Left cardiac atrium (tissue), 4 donors: ENCODE measurements around the gene UNC93B1. TPM values are rescaled to one million over a fixed set of nuclear protein-coding genes. Genes with fewer than 3 reads are reported as not detected.

Experiments used
- ATAC-seq, 2 donors: fragments of 200-7000 bp; cut with Tn5 transposase; one replicate each; pipeline ENCODE4 v1.9.1; 2020; ENCODE audit warnings: mild to moderate bottlenecking in 2 of 2, moderate library complexity in 2 of 2
- DNase-seq: peaks from one replicate; pipeline ENCODE4 v3.0.0-alpha.2; 2020
- intact Hi-C, 2 donors: fragments of 100-400 bp; cut with DNase I; formaldehyde crosslinking; loops; one replicate each; pipeline versions ENCODE4 v1.14.1 to v1.15.1; 2022 to 2023
- total RNA-seq, 2 donors: library from RNA; stranded (reverse); fragmentation: NEBNext Ultra II Directional; extraction: Animal tissue kit (Norgen Biotek cat#: 25700); gene quantifications; one replicate each; pipeline ENCODE4 v1.2.1, GENCODE V29; 2021
- donor health status: DM: no; HTN: yes; CAD: no.
- donor health status: DM: no; HTN: yes; CAD: no; lungs with severe emphysema.
- donor health status: DM: yes; HTN: yes; CAD: no.
- donor health status: Dilated cardiomyopathy.

The UNC93B1 gene
- total RNA-seq, 2 donors from 2014 or later: 12.5 to 15.1 TPM

- ATAC-seq (peak in 1 of 2 donors; percentile 31), DNase-seq (no peak)
- intact Hi-C loops: no loop called here
These were observed 10.5 kb upstream of the UNC93B1 start for GRCh38 chr11:68014157-68014946.

- no peak for ATAC-seq
- intact Hi-C loops: no loop called here
- no peak for DNase-seq
These were observed 9.8 kb upstream of the UNC93B1 start for GRCh38 chr11:68013611-68014156.

DNA sequence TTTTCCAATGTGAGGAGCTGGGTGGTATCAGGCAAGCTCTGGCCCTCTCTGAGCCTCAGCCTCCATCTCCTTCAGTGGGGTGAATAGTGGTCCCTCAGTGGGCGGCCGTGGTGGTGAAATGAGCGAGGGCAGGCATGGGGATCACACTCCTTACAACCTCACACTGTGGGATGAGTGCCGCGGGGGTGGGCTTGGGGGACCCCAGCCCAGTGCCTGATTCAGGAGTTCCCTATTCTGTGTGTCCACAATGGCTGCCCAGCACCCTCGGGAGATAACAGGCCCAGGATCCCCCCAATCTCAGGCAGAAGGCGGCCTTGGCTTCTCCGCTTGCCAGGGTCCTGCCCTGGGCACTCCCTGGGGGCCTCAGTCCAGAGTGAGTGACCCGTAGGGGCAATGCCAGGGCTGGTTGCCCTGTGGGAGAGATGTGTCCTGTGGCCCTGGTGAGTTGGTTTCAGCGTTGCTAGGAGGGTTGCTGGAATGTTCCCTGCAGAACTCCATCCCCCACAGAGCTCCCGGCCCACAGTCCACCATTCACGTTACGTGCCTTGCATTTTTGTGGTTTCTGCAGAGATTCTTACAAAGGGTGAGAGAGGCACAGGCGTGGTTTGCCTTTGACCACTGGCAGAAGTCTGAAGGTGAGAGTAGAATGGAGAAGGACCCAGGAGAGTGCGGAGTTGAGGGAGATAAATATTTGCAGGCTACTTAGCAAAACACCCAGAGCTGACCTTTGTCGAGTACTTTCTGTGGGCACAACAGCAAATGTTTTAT is 9.1 kb upstream of the UNC93B1 start:
- DNase-seq (no peak), ATAC-seq (peak in 1 of 2 donors; percentile 22)
- intact Hi-C loops: no loop called here

DNA sequence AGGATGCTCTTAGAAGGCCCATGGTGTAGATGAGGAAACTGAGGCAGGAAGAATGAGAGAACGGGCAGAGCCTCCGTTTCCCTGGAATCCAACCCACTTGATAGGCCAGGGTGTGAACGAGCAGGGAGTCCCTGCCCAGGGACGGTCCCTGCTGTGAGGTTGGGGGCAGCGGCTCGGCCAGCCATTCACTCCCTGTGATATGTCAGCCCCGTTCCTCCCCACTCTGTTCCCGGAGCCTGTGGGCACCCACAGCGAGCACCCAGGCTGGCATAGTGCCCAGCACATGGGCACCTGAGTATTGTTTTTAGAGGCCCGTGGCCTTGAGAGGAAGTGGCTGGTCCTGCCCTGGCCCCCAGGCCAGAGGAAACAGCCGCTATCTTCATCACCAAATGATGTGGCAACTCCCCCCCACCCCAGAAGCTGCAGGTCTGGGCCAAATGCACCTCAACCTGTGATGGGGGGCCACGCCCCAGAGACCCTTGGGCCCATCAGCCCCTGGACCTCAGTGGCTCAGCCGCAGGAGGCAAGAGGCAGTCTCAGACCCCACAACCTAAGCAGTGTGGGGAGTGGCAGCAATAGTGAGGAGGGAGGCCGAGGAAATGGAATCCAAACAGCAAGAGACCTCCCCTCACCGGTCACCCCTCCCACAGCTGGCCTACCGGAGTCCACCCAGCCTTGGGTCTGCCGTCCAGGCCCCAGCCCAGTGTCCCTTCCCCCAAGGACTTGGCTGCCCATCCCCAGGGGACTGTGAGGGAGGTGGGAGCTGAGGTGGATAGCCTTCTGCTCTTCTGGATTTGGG is 8.3 kb upstream of the UNC93B1 start:
- intact Hi-C loops: no loop called here
- DNase-seq: no peak

DNA sequence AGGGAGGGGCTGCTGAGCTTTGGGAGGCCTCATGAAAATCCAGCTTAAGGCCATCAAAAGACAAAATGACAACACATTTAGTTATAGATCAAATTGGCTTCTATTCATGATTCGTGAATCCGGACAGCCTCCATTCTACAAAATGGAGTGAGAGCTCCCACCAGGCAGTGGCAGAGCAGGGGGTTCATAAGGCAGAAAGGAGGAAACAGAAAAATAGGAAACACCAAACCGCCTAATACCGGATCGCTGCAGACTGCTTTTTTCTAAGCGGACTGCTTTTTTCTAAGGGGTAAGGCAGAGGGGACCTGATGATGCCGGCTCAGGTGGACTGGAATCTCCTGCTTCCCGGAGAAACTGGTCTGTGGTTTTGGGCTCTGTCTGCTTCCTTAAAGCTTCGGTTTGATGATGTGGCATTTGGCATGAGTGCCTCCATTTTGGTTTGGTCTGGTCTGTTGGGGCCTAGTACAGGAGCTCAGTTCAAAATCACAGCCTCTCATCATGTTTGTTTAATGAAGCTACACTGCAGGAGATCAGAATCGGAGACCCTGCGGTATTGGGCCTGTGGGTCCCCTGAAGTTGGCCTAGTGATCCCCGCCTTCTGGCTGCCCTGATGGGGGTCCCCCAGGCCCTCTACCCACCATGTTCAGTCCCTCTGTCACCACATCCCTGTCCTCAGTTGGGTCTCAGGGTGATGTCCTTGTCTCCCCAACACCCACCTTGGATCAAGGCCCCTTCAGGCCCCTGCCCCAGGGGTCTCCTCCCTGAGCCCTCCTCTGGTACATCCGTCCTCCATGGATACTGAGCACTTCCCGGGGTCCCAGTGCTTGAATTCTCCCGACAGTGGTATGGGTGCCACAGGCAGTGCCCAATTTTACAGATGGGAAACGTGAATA is 7.4 kb upstream of the UNC93B1 start:
- ATAC-seq: no peak
- no peak for DNase-seq
- intact Hi-C loops: no loop called here

More for the DNA sequence above, 8.3 kb upstream of the UNC93B1 start:
- ATAC-seq: no peak

DNA sequence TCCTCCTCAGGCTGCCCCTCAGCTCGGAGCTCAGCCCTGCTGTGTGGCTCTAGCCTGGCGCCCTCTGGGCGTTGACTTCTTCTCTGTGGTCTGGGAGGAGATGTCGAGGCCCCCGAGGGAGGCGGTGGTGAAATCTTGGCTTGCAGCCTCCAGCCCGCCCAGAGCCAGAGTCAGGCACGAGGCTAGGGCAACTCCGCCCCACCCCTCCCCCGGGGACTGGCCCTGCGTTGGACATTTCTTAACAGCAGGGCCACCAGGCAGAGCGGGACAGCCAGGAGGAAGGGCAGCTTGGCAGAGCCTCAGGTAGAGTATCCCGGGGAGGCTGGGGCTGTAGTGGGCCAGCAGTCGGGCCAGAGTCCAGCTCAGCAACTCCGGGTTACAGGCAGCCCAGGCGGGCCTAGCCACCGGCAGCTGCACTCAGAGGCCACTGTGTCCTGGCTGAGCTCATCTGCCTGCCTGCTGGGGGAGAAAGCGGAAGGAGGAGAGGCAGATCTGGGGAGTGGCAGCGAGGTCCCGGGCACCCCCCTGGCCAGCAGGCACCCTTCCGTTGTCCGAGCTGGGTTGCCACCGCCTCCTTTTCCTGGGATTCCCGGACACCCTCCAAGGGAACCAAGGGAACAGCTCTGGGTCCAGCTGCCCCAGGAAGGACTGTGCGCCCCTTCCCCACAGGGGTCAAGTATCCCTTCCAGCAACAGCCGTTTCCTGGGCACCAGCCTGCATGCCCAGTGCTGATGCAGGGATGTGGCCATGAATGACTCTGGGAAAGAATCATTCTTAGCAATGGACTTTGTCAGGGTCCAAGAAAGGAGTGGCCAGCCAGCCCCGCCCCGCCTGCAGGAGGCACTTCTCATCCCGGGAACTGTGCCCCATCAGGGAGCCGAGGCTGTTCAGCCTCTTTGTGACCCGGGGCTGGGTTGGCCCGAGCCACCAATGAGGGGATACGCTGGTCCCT is 6.5 kb upstream of the UNC93B1 start, which contains the start of gene ALDH3B1:
ALDH3B1 (plus strand) TSS at position 238 of the 952 bp plus-strand sequence. CDS start 4,971 bp downstream, outside the sequence.
- intact Hi-C loops: no loop called here
- ATAC-seq: peak; percentile 81 to 86
- DNase-seq: peak; percentile 93

DNA sequence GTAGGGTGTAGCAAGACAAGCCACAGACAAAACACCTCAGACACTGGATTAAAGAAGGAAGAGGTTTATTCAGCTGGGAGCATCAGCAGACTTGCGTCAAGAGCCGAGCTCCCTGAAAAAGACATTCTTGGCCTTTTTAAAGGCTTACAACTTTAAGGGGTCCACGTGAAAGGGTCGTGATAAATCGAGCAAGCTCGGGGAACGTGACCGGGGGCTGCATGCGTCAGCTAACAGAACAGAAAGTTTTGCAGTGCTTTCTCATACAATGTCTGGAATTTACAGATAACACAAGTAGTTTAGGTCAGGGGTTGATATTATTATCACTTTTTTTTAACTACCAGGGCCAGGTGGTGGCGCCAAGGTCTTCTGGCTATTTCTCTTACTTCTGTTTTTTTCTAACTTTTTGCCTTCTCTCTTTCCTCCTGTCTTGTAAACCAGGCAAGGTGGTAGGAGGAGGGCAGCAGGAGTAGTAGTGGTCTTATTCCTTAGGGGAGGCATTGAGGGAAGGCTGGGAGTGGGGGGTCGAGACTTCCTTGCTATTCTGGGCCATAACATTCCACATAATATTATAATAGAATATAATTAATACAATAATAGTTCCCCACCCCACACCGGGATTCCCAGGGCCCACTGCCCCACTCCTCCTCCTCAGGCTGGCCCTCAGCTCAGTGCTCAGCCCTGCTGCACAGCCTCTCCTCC is 5.6 kb upstream of the UNC93B1 start:
- ATAC-seq (no peak), DNase-seq (no peak)
- intact Hi-C loops: no loop called here

DNA sequence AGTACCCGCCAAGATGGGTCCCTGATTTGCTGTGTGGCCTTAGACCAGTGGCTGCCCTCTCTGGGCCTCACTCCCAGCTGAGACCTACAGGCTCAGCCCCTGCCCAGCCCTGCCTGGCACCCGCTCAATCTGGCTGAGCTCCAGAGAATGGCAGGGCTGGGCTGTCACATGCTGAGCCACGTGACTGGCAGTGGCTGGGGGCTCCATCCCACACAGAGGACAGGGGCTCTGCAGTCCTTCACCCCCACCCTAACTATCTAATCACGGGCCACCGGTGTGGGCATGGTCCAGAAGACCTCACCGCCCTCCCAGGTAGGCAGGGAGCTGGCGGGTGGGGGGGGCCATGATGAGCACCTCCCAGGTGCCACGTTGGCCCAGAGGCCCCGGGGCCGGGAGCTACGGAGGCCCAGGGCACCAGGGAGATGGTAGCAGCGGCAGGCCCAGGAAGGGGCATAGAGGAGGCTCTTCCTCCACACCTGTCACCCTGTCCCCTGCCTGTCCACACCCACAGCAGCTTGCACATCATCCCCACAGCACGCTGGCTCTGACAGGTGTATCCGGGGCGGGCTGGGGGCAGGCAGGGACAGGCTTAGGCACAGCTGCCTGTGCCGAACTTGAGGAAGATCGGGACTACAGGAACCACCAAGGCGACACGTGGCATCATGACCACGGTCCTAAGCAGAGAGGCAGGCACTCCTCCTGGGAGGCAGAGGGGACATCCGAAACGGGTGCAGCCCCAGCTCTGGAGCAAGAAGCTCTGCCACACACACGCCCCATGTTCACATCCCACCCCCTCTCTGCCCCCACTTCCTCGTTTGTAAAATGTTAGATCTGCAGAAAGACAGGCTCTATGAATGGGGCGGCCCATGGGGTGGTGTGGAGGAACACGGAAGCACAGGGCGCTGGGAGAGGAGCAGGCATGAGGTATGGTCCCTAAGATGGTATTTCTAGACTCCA is 4.8 kb upstream of the UNC93B1 start:
- no peak for ATAC-seq
- DNase-seq: no peak
- intact Hi-C loops: no loop called here

DNA sequence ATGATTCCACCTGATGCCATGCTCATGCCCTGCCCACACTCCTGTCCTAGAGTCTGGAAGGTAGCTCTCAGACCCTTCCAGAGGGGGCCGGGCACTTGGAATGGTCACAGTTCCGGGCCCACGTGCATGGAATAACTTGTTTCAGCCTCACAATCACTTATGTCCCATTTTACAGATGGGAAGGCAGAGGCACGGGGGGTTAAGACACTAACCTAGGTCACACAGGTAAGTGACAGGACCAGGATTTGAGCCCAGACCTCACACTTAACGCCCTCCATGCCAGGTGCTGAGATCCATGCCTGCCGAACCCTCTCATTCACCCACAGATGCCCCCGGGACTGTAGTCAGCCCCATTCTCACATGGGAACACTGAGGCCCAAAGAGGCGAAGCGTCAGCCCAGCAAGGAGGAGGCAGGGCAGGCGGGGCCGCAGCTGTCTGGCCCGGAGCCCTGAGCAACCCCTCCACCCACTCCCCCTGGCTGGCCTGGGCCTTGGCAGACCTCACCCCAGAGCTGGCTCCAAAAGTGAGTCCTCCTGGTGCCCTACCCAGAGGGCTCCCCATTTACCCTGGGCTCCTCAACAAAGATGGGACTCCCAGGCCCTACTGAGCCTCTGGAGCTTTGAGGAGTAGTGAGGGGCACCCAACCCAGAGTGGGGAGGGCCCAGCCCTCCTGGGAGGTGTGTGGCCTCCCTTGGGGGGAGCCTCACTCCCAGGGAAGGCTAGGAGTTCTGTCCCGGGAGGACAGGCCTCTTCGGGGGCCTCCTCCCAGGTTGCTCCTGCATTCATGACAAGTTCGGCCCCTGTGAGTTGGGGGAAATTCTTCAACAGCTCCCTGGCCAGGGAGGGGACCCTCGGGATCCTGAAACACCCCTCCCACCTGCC is 3.8 kb upstream of the UNC93B1 start:
- DNase-seq (no peak), ATAC-seq (no peak)
- intact Hi-C loops: no loop called here

GRCh38 chr11:68006606-68007166 is 2.8 kb upstream of the UNC93B1 start:
- ATAC-seq: no peak
- intact Hi-C loops: no loop called here
- DNase-seq: no peak

GRCh38 chr11:68004551-68005335 is 846 bp upstream of the UNC93B1 start:
- intact Hi-C loops: no loop called here
- no peak for ATAC-seq
- DNase-seq: no peak

DNA sequence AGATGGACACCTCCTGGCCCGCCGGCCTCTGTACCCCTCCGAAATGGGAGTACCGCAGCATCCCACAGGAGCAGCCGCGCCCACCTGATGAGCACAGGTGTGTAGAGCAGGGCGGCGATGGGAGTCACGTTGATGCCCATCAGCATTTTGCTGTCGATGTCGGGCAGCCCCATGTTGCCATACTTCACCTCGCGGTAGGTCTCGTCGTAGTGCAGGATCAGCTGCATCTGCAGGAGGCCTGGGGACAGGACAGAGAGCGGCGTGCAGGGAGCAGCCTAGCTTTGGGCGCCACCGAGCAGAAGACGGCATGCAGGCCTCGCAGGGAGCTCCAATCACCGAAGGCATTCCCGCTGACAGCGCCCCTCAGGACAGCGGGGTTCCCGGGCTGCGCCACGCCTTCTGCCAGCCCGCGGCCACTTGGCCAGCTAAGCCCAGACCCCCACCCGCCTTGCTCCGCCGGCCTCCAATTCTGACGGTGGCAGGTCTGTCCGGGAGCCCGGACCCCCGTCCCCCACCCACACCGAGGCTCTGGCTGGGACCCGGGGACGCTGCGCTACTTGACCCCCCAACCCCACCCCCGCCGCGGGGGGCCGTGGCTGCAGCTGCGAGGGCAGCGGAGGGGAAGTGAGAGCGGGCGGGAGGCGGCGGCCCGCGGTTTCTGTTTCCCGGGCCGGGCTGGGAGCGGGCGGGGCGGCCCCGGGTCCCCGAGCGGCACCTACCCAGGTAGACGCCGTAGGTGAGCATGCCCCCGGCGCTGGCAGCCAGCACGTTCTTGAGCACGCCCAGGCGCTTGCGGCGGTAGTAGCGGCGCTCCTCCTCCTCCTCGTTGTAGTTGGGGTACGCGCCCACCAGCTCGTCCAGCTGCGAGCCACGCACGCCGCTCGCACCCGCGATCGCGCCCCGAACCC is 705 bp downstream of the UNC93B1 start:
- intact Hi-C loops: no loop called here
- ATAC-seq: peak; percentile 24 to 45
- DNase-seq: no peak

DNA sequence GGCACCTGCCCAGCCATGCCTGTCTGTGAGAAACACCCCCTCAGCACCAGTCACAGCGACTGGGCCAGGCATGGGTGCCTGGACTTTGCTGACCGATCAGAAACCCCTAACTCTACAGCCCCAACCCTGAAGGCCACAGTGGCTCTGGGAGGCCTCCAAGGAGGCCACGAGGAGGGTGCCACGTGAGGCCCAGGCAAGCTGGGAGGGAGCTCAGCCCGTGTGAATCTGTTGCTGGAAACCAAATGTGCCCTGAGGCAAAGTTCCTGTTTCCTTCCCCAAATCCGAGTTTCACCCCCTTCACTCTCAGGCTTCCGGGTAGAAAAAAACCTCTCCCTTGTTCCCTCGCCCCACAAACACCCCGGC is 1.3 kb downstream of the UNC93B1 start:
- intact Hi-C loops: no loop called here
- DNase-seq (no peak), ATAC-seq (peak in 1 of 2 donors; percentile 8)
